Measurements from ENCODE around the gene DUOX1.

GRCh38 chr15:45099549-45100165, 30.1 kb upstream of the DUOX1 start:
- TF ChIP-seq CTCF (IDR thresholded peaks at IDR 0.05; ENCODE audit: borderline replicate concordance, extremely low read depth, low read length, poor library complexity, severe bottlenecking) (no peak), EZH2 (IDR thresholded peaks at IDR 0.05; ENCODE audit: borderline replicate concordance, low read depth, low read length, severe bottlenecking) (no peak)
